ENCODE measurements around the gene FBXL3.

DNA sequence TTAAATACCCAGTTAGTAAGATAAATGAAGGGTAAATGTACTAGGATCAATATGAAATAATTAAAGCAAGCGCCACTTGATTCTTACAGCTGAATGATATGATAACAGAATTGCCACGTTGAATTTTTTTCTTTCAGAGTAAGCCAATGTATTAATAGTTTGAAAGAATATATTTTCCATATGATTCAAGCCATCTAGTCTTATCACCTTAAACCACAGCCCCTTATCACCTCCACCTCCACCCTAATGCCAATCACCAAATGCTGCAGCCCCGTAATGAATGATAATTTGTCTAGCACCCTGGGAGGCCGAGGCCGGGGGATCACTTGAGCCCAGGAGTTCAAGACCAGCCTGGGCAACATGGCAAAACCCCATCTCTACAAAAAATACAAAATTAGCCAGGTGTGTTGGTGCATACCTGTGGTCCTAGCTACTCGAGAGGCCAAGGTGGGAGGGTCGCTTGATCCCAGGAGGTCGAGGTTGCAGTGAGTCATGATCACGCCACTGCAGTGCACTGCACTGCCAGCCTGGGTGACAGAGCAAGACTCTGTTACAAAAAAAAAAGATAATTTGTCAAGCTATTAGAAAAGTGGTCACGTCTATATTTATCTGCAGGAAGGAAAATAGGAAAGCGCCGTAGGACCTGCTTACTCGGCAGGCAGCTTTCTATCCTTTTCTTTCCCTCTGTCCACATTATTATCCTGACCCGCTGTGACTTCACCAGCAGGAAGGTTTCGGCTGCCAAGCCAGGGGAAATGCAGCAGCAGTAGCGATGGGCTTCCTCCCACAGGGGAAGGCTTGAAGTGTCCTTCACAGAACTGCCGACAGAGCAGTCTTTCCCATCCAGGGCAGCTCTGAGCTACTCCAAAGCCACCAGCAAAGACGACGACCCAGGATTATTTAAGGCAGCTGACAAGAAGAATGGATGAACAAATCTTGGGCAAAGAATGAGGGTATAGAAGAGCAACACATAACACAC, 54.8 kb downstream of the FBXL3 start:
- TF ChIP-seq POLR2A (IDR thresholded peaks at IDR 0.05; ENCODE audit: low read length) (no peak), GATA1 (IDR thresholded peaks at IDR 0.05; ENCODE audit: low read depth, low read length) (no peak)
